ENCODE results near the gene TULP1. TPM values are rescaled to one million over a fixed set of nuclear protein-coding genes. Genes with fewer than 3 reads are reported as not detected.

Gene TULP1
- total and polyA plus RNA-seq, 2 of the 13 experiments (the other 11 are each of a cell fraction or from before 2014, with no cell fraction given) = not detected

- Histone ChIP-seq H4K20me1 (ENCODE audit: insufficient read depth, low read length) (no peaks in the 10 kb centered on the region), H3K9me3 (ENCODE audit: low read length) (0 out of 2 replicates have a peak, but pooled peaks cover under 1% of the 10 kb centered on the region), H3K27me3 (ENCODE audit: control insufficient read depth in 1 of 2, insufficient read depth in 2 of 2, low read length in 2 of 2) (peaks cover 0 to 21% of the 10 kb centered on the region in 2 experiments), H3K4me1 (ENCODE audit: insufficient read depth, low read length) (peaks cover 7% of the 10 kb centered on the region; the same call in 1 of the 2 replicates), H3K27ac (ENCODE audit: extremely low read length, insufficient read depth, low read length) (no peak overlapping the region), H3K9ac (ENCODE audit: insufficient read depth, low read depth, low read length) (no peak overlapping the region), H2AFZ (ENCODE audit: low read length) (no peak overlapping the region), H3K79me2 (ENCODE audit: insufficient read depth, low read length) (no peaks in the 10 kb centered on the region), H3K4me3 (replicated peaks in 1 of 3; ENCODE audit: insufficient read depth in 1 of 3, low read depth in 2 of 3, low read length in 3 of 3) (no peak overlapping the region), H3K36me3 (replicated peaks in 1 of 2; ENCODE audit: control insufficient read depth in 1 of 2, insufficient read depth in 2 of 2, low read length in 2 of 2) (no peaks in the 10 kb centered on the region), H3K4me2 (ENCODE audit: low read depth, low read length) (no peak overlapping the region)
- ChIA-PET POLR2A (no interaction called here), CTCF (ENCODE audit: low intra/inter-chr PET ratio, low total read pairs) (no interaction called here)
- no peak for TF ChIP-seq ZBTB8A (CRISPR knock-in tag; IDR thresholded peaks at IDR 0.05; ENCODE audit: borderline replicate concordance, low read depth)
- TF ChIP-seq HNRNPK (IDR thresholded peaks at IDR 0.05; ENCODE audit: low read depth, low read length, poor library complexity, severe bottlenecking) = peak; percentile 14
- in situ Hi-C loops (cut with HindIII; ENCODE audit: extremely low pct_ligation_motif_present, low pct_unique_long_range_greater_than_20kb) = no loop called here
- DNase-seq (ENCODE audit: low spot score) (no peak), FAIRE-seq (no peak), ATAC-seq (peak; percentile 29; the same call in 2 of the 3 replicates)
- no TSS peak for BruUV-seq (replicated peaks)
- WGBS (ENCODE audit: low lambda C conversion rate) = 20% methylated on average over 13 of the region's 13 CpGs
- intact Hi-C loops (cut with micrococcal nuclease; ENCODE audit: unreplicated experiment) = no loop called here
These were observed 32.2 kb upstream of the TULP1 start for GRCh38 chr6:35544769-35545361.

DNA sequence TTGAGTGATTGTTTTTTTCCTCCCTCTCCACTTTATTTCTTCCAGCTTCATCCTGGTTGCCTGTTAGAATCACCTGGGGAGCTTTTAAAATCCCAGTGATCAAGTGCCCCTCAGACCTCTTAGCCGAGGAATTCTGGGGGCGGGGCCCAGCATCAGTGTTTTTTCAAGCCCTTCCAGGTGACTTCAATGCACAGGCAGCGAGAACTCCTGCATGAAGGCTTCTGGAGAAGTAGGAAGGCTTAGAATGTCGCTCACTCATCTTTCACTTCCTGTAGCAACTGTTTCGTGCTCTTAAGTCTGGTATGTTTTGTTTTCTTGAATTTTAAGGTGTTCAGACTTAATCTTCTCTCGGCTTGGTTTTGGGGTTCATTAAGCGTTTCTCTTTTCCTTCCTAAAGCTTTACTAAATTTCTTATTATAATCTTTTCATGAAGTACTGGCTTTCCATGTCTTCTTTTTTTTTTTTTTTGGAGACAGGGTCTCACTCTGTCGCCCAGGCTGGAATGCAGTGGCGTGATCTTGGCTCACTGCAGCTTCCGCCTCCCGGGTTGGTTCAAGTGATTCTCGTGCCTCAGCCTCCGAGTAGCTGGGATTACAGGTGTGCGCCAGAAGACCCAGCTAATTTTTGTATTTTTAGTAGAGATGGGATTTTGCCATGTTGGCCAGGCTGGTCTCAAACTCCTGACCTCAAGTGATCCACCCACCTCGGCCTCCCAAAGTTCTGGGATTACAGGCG, 30.9 kb upstream of the TULP1 start:
- POLR2A ChIA-PET = no interaction called here
- H3K4me2 ChIP-seq (ENCODE audit: low read depth, low read length) = no peak overlapping the region
- H3K4me3 ChIP-seq (replicated peaks in 1 of 3; ENCODE audit: insufficient read depth in 1 of 3, low read depth in 2 of 3, low read length in 3 of 3) = no peak overlapping the region
- ATAC-seq (no peak), DNase-seq (ENCODE audit: low spot score) (no peak), FAIRE-seq (no peak)
- no peaks in the 10 kb centered on the region for H3K9me3 ChIP-seq (ENCODE audit: low read length)
- H3K9ac ChIP-seq (ENCODE audit: insufficient read depth, low read depth, low read length) = no peak overlapping the region
- no peaks in the 10 kb centered on the region for H3K36me3 ChIP-seq (replicated peaks in 1 of 2; ENCODE audit: control insufficient read depth in 1 of 2, insufficient read depth in 2 of 2, low read length in 2 of 2)
- BruUV-seq (replicated peaks) = no TSS peak
- H3K27me3 ChIP-seq (ENCODE audit: control insufficient read depth in 1 of 2, insufficient read depth in 2 of 2, low read length in 2 of 2) = peaks cover 0 to 30% of the 10 kb centered on the region in 2 experiments
- 48% methylated on average over 16 of the region's 16 CpGs for WGBS (ENCODE audit: low lambda C conversion rate)
- CTCF ChIA-PET (ENCODE audit: low intra/inter-chr PET ratio, low total read pairs) = no interaction called here
- no peaks in the 10 kb centered on the region for H4K20me1 ChIP-seq (ENCODE audit: insufficient read depth, low read length)
- H3K79me2 ChIP-seq (ENCODE audit: insufficient read depth, low read length) = no peaks in the 10 kb centered on the region
- no peak overlapping the region for H2AFZ ChIP-seq (ENCODE audit: low read length)
- H3K4me1 ChIP-seq (ENCODE audit: insufficient read depth, low read length) = peaks cover 7% of the 10 kb centered on the region; the same call in 1 of the 2 replicates
- intact Hi-C loops (cut with micrococcal nuclease; ENCODE audit: unreplicated experiment) = no loop called here
- H3K27ac ChIP-seq (ENCODE audit: extremely low read length, insufficient read depth, low read length) = no peak overlapping the region
- in situ Hi-C loops (cut with HindIII; ENCODE audit: extremely low pct_ligation_motif_present, low pct_unique_long_range_greater_than_20kb) = no loop called here
- TF ChIP-seq ZC3H4 (CRISPR knock-in tag; IDR thresholded peaks at IDR 0.05; ENCODE audit: borderline replicate concordance) (no peak), TAF1 (CRISPR knock-in tag; IDR thresholded peaks at IDR 0.05) (no peak), NFKB2 (CRISPR knock-in tag; IDR thresholded peaks at IDR 0.05; ENCODE audit: borderline replicate concordance) (no peak), ZNF501 (CRISPR knock-in tag; IDR thresholded peaks at IDR 0.05) (no peak), AHR (CRISPR knock-in tag; IDR thresholded peaks at IDR 0.05) (no peak), ZNF607 (CRISPR knock-in tag; IDR thresholded peaks at IDR 0.05; ENCODE audit: borderline replicate concordance) (no peak), ZFP36L1 (CRISPR knock-in tag; IDR thresholded peaks at IDR 0.05) (no peak), ZGPAT (CRISPR knock-in tag; IDR thresholded peaks at IDR 0.05) (no peak), ARID3A (IDR thresholded peaks at IDR 0.05; ENCODE audit: low read depth, low read length) (no peak), SRSF1 (optimal IDR thresholded peaks at IDR 0.05; ENCODE audit: low read depth, low read length) (no peak), ZNF383 (CRISPR knock-in tag; IDR thresholded peaks at IDR 0.05; ENCODE audit: borderline replicate concordance) (no peak)
